Measurements from ENCODE around the gene ARHGAP45.

ARHGAP45 gene, protein sequence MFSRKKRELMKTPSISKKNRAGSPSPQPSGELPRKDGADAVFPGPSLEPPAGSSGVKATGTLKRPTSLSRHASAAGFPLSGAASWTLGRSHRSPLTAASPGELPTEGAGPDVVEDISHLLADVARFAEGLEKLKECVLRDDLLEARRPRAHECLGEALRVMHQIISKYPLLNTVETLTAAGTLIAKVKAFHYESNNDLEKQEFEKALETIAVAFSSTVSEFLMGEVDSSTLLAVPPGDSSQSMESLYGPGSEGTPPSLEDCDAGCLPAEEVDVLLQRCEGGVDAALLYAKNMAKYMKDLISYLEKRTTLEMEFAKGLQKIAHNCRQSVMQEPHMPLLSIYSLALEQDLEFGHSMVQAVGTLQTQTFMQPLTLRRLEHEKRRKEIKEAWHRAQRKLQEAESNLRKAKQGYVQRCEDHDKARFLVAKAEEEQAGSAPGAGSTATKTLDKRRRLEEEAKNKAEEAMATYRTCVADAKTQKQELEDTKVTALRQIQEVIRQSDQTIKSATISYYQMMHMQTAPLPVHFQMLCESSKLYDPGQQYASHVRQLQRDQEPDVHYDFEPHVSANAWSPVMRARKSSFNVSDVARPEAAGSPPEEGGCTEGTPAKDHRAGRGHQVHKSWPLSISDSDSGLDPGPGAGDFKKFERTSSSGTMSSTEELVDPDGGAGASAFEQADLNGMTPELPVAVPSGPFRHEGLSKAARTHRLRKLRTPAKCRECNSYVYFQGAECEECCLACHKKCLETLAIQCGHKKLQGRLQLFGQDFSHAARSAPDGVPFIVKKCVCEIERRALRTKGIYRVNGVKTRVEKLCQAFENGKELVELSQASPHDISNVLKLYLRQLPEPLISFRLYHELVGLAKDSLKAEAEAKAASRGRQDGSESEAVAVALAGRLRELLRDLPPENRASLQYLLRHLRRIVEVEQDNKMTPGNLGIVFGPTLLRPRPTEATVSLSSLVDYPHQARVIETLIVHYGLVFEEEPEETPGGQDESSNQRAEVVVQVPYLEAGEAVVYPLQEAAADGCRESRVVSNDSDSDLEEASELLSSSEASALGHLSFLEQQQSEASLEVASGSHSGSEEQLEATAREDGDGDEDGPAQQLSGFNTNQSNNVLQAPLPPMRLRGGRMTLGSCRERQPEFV

DNA sequence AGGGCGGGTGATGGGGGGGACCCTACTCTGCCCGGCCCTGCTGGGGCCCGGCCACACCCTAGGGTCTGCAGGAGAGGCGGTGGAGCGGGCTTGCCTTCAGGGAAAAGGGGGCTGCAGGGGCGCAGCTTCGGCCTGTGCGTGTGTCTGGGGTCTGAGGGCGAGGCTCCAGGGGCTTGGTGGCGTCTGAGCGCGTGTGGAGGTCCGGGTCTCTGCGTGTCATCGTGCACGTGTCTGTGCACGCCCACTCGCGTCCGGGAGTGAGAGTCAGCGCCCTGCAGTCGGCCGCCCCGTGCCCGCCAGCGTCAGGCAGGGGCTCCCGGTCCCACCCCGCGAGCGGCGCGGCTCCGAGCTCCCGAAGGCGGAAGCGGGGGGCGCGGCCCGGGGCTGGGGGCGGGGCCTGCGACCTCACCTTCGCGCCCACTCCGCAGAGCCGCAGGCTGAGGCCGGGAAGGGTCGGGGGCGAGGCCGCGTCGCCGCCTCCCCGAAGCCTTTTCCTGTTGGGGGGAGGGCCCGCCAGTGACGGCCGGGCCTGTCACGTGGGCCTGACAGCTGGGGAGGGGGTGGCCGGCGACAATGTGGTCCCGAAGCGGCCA, at the start of gene ARHGAP45:
Gene ARHGAP45 (plus strand): TSS at position 420 of the 593 bp plus-strand sequence. CDS start 239 bp downstream, outside the sequence.
- peaks cover 2% of the 10 kb centered on the region for H3K9me3 ChIP-seq (ENCODE audit: severe bottlenecking)
- no peaks in the 10 kb centered on the region for H3K27me3 ChIP-seq (ENCODE audit: insufficient read depth, low read depth, severe bottlenecking)
- H3K4me3 ChIP-seq (ENCODE audit: low read depth, low read length): peak within 1 kb of the TSS; percentile 63
- H3K36me3 ChIP-seq: peaks cover 13% of the 10 kb centered on the region
- peak; percentile 54 for DNase-seq
- TF ChIP-seq CTCF (IDR thresholded peaks at IDR 0.05; ENCODE audit: low read depth, low read length): no peak
- H3K27ac ChIP-seq: no peak within 1 kb of the TSS

- Histone ChIP-seq H3K27me3 (ENCODE audit: insufficient read depth, low read depth, severe bottlenecking) (no peaks in the 10 kb centered on the region), H3K4me3 (ENCODE audit: low read depth, low read length) (no peak overlapping the region), H3K27ac (no peak overlapping the region), H3K36me3 (peaks cover 36% of the 10 kb centered on the region), H3K9me3 (ENCODE audit: severe bottlenecking) (no peaks in the 10 kb centered on the region)
- no peak for TF ChIP-seq CTCF (IDR thresholded peaks at IDR 0.05; ENCODE audit: low read depth, low read length)
- no peak for DNase-seq
Observed at GRCh38 chr19:1017906-1018305, 49.1 kb upstream of the ARHGAP45 start.

DNA sequence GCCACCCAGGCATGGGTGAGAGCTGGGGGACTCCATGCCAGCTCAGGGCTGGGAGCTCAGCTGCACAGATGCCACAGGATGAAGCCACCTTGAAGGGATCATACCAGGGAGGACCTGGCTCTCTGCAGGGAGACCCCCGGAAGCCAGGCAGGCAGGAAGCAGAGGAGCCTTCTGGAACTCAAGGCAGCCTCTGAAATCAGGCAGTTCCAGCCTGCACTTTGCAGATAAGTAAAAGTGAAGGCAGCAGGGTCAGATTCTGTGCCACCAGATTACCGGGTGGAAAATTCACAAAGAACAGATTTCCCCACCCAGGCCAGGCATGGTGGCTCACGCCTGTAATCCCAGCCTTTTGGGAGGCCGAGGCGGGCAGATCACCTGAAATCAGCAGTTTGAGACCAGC, 48.6 kb upstream of the ARHGAP45 start:
- Histone ChIP-seq H3K27me3 (ENCODE audit: insufficient read depth, low read depth, severe bottlenecking) (no peaks in the 10 kb centered on the region), H3K27ac (no peak overlapping the region), H3K9me3 (ENCODE audit: severe bottlenecking) (no peaks in the 10 kb centered on the region), H3K36me3 (peaks cover 31% of the 10 kb centered on the region), H3K4me3 (ENCODE audit: low read depth, low read length) (no peak overlapping the region)
- no peak for TF ChIP-seq CTCF (IDR thresholded peaks at IDR 0.05; ENCODE audit: low read depth, low read length)
- DNase-seq: no peak

GRCh38 chr19:1018932-1019615, 47.9 kb upstream of the ARHGAP45 start:
- no peak overlapping the region for H3K4me3 ChIP-seq (ENCODE audit: low read depth, low read length)
- no peak for DNase-seq
- peaks cover 28% of the 10 kb centered on the region for H3K36me3 ChIP-seq
- no peak for TF ChIP-seq CTCF (IDR thresholded peaks at IDR 0.05; ENCODE audit: low read depth, low read length)
- no peak overlapping the region for H3K27ac ChIP-seq
- H3K27me3 ChIP-seq (ENCODE audit: insufficient read depth, low read depth, severe bottlenecking): no peaks in the 10 kb centered on the region
- H3K9me3 ChIP-seq (ENCODE audit: severe bottlenecking): no peaks in the 10 kb centered on the region

- Histone ChIP-seq H3K36me3 (peaks cover 24% of the 10 kb centered on the region), H3K27me3 (ENCODE audit: insufficient read depth, low read depth, severe bottlenecking) (no peaks in the 10 kb centered on the region), H3K4me3 (ENCODE audit: low read depth, low read length) (peak overlapping the region; percentile 69), H3K27ac (no peak overlapping the region), H3K9me3 (ENCODE audit: severe bottlenecking) (no peaks in the 10 kb centered on the region)
- DNase-seq: no peak
- TF ChIP-seq CTCF (IDR thresholded peaks at IDR 0.05; ENCODE audit: low read depth, low read length): no peak
Observed at GRCh38 chr19:1019616-1019961, 47.4 kb upstream of the ARHGAP45 start.

Measured in WERI-Rb-1 (cell line).